ENCODE data around the gene FAXDC2. TPM values are rescaled to one million over a fixed set of nuclear protein-coding genes. Genes with fewer than 3 reads are reported as not detected.

The FAXDC2 gene
- total and polyA plus RNA-seq, 2 of the 8 experiments (the other 6 are each of a cell fraction or from before 2014, with no cell fraction given): 3.7 to 5.9 TPM

DNA sequence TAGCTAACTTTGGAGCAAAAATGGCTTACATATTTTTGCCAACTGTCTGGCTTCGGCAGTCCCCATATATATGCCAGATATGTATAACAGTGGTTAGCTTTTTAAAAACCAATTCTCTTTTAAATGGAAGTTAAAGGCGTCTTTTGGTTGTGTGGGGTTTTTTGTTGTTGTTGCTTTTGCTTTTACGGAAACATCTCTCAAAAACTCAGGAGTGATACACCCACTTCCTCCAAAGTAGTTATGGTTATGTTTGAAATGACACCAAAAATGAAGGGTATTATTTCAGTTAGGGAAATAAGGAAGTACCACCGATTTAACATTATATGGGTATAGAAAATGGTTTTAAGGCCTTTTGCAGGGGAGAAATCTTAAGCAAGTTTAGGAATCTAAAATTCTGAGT is 10.4 kb upstream of the FAXDC2 start:
- WGBS, 2 experiments (ENCODE audit: extremely low coverage in 1 of 2, insufficient coverage in 1 of 2, insufficient read length in 1 of 2, insufficient replicate concordance in 2 of 2, low coverage in 1 of 2, low lambda C conversion rate in 2 of 2, missing lambda C conversion rate in 1 of 2): 83% methylated on average over 4 of the region's 4 CpGs; no CpG with 5 or more reads in 1 of the 2 experiments
- no peak for TF ChIP-seq ASH2L (IDR thresholded peaks at IDR 0.05; ENCODE audit: low read length)
- no peak for TF ChIP-seq TAF7 (optimal IDR thresholded peaks at IDR 0.05; ENCODE audit: borderline replicate concordance, low read depth, low read length)
- TF ChIP-seq CREB1 (IDR thresholded peaks at IDR 0.05): no peak
- TF ChIP-seq EGR1 (IDR thresholded peaks at IDR 0.05; ENCODE audit: borderline replicate concordance, low read depth, low read length): no peak
- no peak for TF ChIP-seq CHD1 (IDR thresholded peaks at IDR 0.05; ENCODE audit: low read depth, low read length)
- TF ChIP-seq SIRT6 (IDR thresholded peaks at IDR 0.05; ENCODE audit: low read length): no peak
- no peak for TF ChIP-seq CTCF (IDR thresholded peaks at IDR 0.05; ENCODE audit: control extremely low read depth in 1 of 3, insufficient read depth in 1 of 3, low read depth in 1 of 3, low read length in 3 of 3)
- TF ChIP-seq POLR2AphosphoS5 (IDR thresholded peaks at IDR 0.05; ENCODE audit: low read depth, low read length): no peak
- TF ChIP-seq SIN3A (conservative IDR thresholded peaks at IDR 0.05 in 1 of 2, IDR thresholded peaks at IDR 0.05 in 1 of 2; ENCODE audit: low read depth in 1 of 2, low read length in 2 of 2): no peak
- H3K79me2 ChIP-seq (ENCODE audit: control insufficient read depth in 1 of 2, insufficient read depth in 2 of 2, low read length in 2 of 2): peaks cover 22 to 60% of the 10 kb centered on the region in 2 experiments
- no peak overlapping the region for H2BK12ac ChIP-seq (ENCODE audit: low read depth, low read length)
- H4K5ac ChIP-seq (ENCODE audit: insufficient read length, low read depth, low read length): no peak overlapping the region
- H3K27me3 ChIP-seq (replicated peaks in 1 of 4; ENCODE audit: control insufficient read depth in 3 of 4, extremely low read depth in 1 of 4, insufficient read depth in 3 of 4, low read length in 3 of 4): no peaks in the 10 kb centered on the region
- H3K4ac ChIP-seq (replicated peaks; ENCODE audit: insufficient read length, low read depth, low read length): no peak overlapping the region
- DNase-seq (ENCODE audit: low read depth in 1 of 2, low spot score in 2 of 2): no peak
- ChIA-PET POLR2A (ENCODE audit: partially characterized antibody) (interaction anchor here (0.6 to 2.0 kb wide), 4 partner anchors 10 to 187 kb away, joined by 3 to 5 read pairs (median 4); partner anchors contain the start of gene FAXDC2), CTCF (ENCODE audit: partially characterized antibody) (interaction anchor here (2.2 kb wide), 1 partner anchor 210 kb away, joined by 5 read pairs; no protein-coding TSS in a partner anchor)
- no peak overlapping the region for H2BK120ac ChIP-seq (replicated peaks; ENCODE audit: low read depth, low read length)
- no peak overlapping the region for H4K91ac ChIP-seq (replicated peaks; ENCODE audit: insufficient read length, low read length)
- H3K18ac ChIP-seq (ENCODE audit: extremely low read depth, low read length): no peak overlapping the region
- H3K79me1 ChIP-seq (ENCODE audit: low read depth, low read length): peaks cover 5% of the 10 kb centered on the region; the same call in 1 of the 2 replicates
- H4K20me1 ChIP-seq (replicated peaks in 1 of 2; ENCODE audit: control insufficient read depth in 1 of 2, insufficient read depth in 2 of 2, low read length in 2 of 2): peaks cover 3 to 7% of the 10 kb centered on the region in 2 experiments
- no peak overlapping the region for H3K56ac ChIP-seq (replicated peaks; ENCODE audit: insufficient read length, low read depth, low read length)
- H3K23ac ChIP-seq (ENCODE audit: insufficient read length): no peak overlapping the region
- no peak overlapping the region for H3K9ac ChIP-seq (replicated peaks in 1 of 4; ENCODE audit: extremely low read depth in 1 of 4, low read depth in 3 of 4, low read length in 3 of 4)
- H2AK5ac ChIP-seq (ENCODE audit: low read depth, low read length): no peak overlapping the region
- no peak overlapping the region for H2BK5ac ChIP-seq (ENCODE audit: low read depth, low read length)
- no peak overlapping the region for H2BK20ac ChIP-seq (ENCODE audit: low read length)
- no peak overlapping the region for H2AFZ ChIP-seq (ENCODE audit: low read length)
- H4K8ac ChIP-seq (ENCODE audit: extremely low read depth, insufficient read depth, low read length): no peak overlapping the region
- peak overlapping the region in 1 of 4 experiments; percentile 98; a peak in 2 of 8 replicates for H3K4me3 ChIP-seq (ENCODE audit: extremely low read depth in 1 of 4, insufficient read depth in 2 of 4, low read depth in 3 of 4, low read length in 4 of 4)
- H3K4me1 ChIP-seq (replicated peaks in 1 of 4; ENCODE audit: control insufficient read depth in 3 of 4, insufficient read depth in 4 of 4, low read length in 3 of 4): peaks cover 0 to 9% (median 5%) of the 10 kb centered on the region in 4 experiments; a peak in 6 of 7 replicates
- H3K9me3 ChIP-seq (ENCODE audit: insufficient read depth in 2 of 2, low read depth in 1 of 2, low read length in 1 of 2): no peaks in the 10 kb centered on the region
- no peak overlapping the region for H2BK15ac ChIP-seq (ENCODE audit: low read length)
- H3K27ac ChIP-seq (ENCODE audit: low read depth, low read length): no peak overlapping the region
- peaks cover 6 to 25% (median 18%) of the 10 kb centered on the region in 4 experiments for H3K36me3 ChIP-seq (ENCODE audit: control insufficient read depth in 2 of 4, insufficient read depth in 4 of 4, low read length in 3 of 4)
- H3K23me2 ChIP-seq (ENCODE audit: low read depth, low read length): peaks cover 7% of the 10 kb centered on the region
- no peak for FAIRE-seq
- H3K4me2 ChIP-seq (ENCODE audit: insufficient read depth in 1 of 2, low read depth in 2 of 2, low read length in 2 of 2): peak overlapping the region; percentile 83 to 92; a peak in 2 of 4 replicates
- H3K14ac ChIP-seq (ENCODE audit: insufficient read length): no peak overlapping the region
